ENCODE measurements around the gene FLII. TPM values are rescaled to one million over a fixed set of nuclear protein-coding genes. Genes with fewer than 3 reads are reported as not detected.

The FLII gene
- total and polyA plus RNA-seq, 8 donors, result 142 to 282 (median 173) TPM

- ATAC-seq (peak; percentile 43 to 73 (median 64)), DNase-seq (no peak), FAIRE-seq (no peak)
- Histone ChIP-seq H3K4me3 (no peak overlapping the region), H3K27me3 (no peaks in the 10 kb centered on the region), H3K27ac (no peak overlapping the region), H3K9me3 (no peaks in the 10 kb centered on the region), H3K36me3 (peaks cover 0 to 23% (median 9%) of the 10 kb centered on the region in 3 donors), H3K4me1 (peaks cover 0 to 8% (median 5%) of the 10 kb centered on the region in 3 donors)
- intact Hi-C loops (cut with DNase I), result no loop called here
- TF ChIP-seq CTCF (IDR thresholded peaks at IDR 0.05), result no peak
Measured at GRCh38 chr17:18206962-18207361, 51.6 kb downstream of the FLII start.

- intact Hi-C loops (cut with DNase I), result no loop called here
Measured at GRCh38 chr17:18205861-18206260, 52.7 kb downstream of the FLII start.

DNA sequence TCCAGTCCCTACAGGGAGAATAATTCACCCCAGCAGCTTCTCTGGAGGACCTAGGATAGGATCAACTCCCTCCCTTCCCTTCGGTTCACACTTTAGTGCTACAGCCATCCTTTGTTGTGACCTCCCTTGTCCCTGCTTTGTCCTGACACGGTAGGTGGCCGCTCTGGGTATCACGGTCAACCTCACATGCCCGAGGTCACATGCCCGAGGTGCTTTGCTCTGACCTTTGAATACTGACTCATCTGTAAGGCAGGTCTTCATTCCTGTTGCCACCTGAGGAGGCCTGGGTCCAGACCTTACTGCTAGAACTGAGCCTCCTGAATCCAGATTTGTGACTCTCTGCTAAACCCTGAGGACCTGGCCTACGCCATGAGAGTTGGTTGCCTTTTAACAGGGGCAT, 55.2 kb downstream of the FLII start:
- no peak overlapping the region for H3K27ac ChIP-seq
- DNase-seq, result no peak
- no peak for TF ChIP-seq CTCF (IDR thresholded peaks at IDR 0.05)
- peak in 2 of 4 donors; percentile 17 to 20 for ATAC-seq
- no peak for FAIRE-seq
- no peak overlapping the region for H3K4me3 ChIP-seq
- peaks cover 0 to 8% (median 0%) of the 10 kb centered on the region in 3 donors for H3K36me3 ChIP-seq
- intact Hi-C loops (cut with DNase I), result no loop called here
- WGBS, 2 donors, result 59 to 70% methylated on average over 7 of the region's 7 CpGs
- peaks cover 0 to 8% (median 5%) of the 10 kb centered on the region in 3 donors for H3K4me1 ChIP-seq
- no peaks in the 10 kb centered on the region for H3K27me3 ChIP-seq
- no peaks in the 10 kb centered on the region for H3K9me3 ChIP-seq

More at GRCh38 chr17:18205861-18206260, 52.7 kb downstream of the FLII start:
- Histone ChIP-seq H3K27me3 (no peaks in the 10 kb centered on the region), H3K27ac (no peak overlapping the region), H3K9me3 (no peaks in the 10 kb centered on the region), H3K4me1 (peaks cover 0 to 8% (median 5%) of the 10 kb centered on the region in 3 donors), H3K36me3 (peaks cover 0 to 23% (median 9%) of the 10 kb centered on the region in 3 donors), H3K4me3 (no peak overlapping the region)
- no peak for DNase-seq
- no peak for FAIRE-seq
- ATAC-seq, result no peak
- 60 to 66% methylated on average over 2 of the region's 2 CpGs for WGBS, 2 donors
- TF ChIP-seq CTCF (IDR thresholded peaks at IDR 0.05), result no peak

DNA sequence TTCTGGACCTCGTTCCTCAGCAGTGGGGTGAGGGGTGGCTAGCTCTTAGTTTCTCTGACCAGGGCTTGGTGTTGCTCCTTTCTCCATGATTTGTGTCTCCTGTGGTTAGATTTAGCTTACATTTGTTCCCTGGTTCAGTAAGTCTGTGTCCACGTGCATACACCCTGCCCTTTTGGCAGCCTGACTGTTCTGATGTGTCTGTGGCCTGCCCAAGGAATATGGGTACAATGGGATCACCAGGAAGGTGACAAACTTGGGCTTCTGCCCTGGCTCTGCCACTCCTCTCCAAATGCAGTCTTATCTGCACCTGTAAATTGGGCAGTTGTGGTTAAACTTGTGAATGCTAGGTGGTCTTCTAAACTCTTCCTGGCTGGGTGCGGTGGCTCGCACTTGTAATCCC, 57.4 kb downstream of the FLII start:
- DNase-seq (no peak), FAIRE-seq (no peak), ATAC-seq (no peak)
- H3K4me3 ChIP-seq, result no peak overlapping the region
- 83 to 84% methylated on average over 4 of the region's 4 CpGs for WGBS, 2 donors
- no peaks in the 10 kb centered on the region for H3K27me3 ChIP-seq
- intact Hi-C loops (cut with DNase I), result no loop called here
- H3K36me3 ChIP-seq, result peaks cover under 1 to 9% (median 8%) of the 10 kb centered on the region in 3 donors
- H3K27ac ChIP-seq, result no peak overlapping the region
- H3K9me3 ChIP-seq, result no peaks in the 10 kb centered on the region
- TF ChIP-seq CTCF (IDR thresholded peaks at IDR 0.05), result no peak
- H3K4me1 ChIP-seq, result no peaks in the 10 kb centered on the region

DNA sequence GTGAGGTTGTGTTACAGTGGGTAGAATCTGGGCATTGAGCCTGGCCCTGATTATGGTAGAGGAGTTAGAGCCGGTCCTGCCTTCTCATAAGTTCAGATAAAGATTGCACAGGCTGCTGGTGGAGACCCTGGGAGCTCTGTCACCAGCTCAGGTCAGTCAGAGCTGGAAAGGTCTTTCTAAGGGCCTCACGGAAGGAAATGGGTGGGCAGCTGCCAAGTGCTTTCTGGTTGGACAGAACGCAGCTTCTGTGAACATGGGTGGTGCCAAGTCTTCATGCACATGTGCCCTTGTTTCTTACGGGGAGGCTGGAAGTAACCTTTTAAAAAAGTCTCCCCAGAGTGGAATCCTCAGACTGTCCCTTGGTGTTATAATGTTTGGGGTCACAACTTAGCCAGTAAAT, 60.0 kb downstream of the FLII start:
- H3K9me3 ChIP-seq, result no peaks in the 10 kb centered on the region
- intact Hi-C loops (cut with DNase I), result no loop called here
- no peak overlapping the region for H3K27ac ChIP-seq
- DNase-seq (no peak), FAIRE-seq (no peak), ATAC-seq (no peak)
- TF ChIP-seq CTCF (IDR thresholded peaks at IDR 0.05), result no peak
- H3K4me3 ChIP-seq, result no peak overlapping the region
- no peaks in the 10 kb centered on the region for H3K27me3 ChIP-seq
- H3K36me3 ChIP-seq, result peaks cover 5 to 21% (median 10%) of the 10 kb centered on the region in 3 donors
- no peaks in the 10 kb centered on the region for H3K4me1 ChIP-seq
- 26 to 27% methylated on average over 4 of the region's 4 CpGs for WGBS, 2 donors

All from pancreas (tissue), 10 donors.